Esophagus mucosa (tissue), 1 donor: ENCODE results near the gene STXBP6. TPM values are rescaled to one million over a fixed set of nuclear protein-coding genes. Genes with fewer than 3 reads are reported as not detected.
A peak's percentile ranks its signal among the peaks of the same experiment; 100 is the strongest.

Experiments used
- ATAC-seq: fragments of 200-7000 bp; cut with Tn5 transposase; one replicate; pipeline ENCODE4 v1.9.1; 2020
- total RNA-seq: library from RNA; stranded (reverse); gene quantifications from one replicate; pipeline ENCODE4 v1.2.4, GENCODE V29; 2023
- donor health status: DM: yes; HTN: yes; CAD: no.

Gene STXBP6
- total RNA-seq, result 0.56 TPM

- ATAC-seq, result peak; percentile 48
These were observed at the start of gene STXBP6 for GRCh38 chr14:25049568-25050268. STXBP6 (minus strand) TSS chr14:25050147; CDS start chr14:24974818, 75,329 bp downstream.

GRCh38 chr14:25097120-25097519 lies 47.2 kb upstream of the STXBP6 start:
- ATAC-seq, result no peak

GRCh38 chr14:25095736-25096437 lies 45.9 kb upstream of the STXBP6 start:
- ATAC-seq, result no peak

- ATAC-seq, result no peak
These were observed 44.4 kb upstream of the STXBP6 start for GRCh38 chr14:25094171-25094907.

- ATAC-seq, result no peak
These were observed 42.4 kb upstream of the STXBP6 start for GRCh38 chr14:25092258-25092740.

GRCh38 chr14:25090716-25091454 lies 40.9 kb upstream of the STXBP6 start:
- peak; percentile 73 for ATAC-seq

GRCh38 chr14:25090256-25090655 lies 40.3 kb upstream of the STXBP6 start:
- ATAC-seq, result no peak

- no peak for ATAC-seq
These were observed 39.5 kb upstream of the STXBP6 start for GRCh38 chr14:25089496-25089895.

GRCh38 chr14:25086821-25087396 lies 37.0 kb upstream of the STXBP6 start:
- no peak for ATAC-seq

GRCh38 chr14:25086081-25086480 lies 36.1 kb upstream of the STXBP6 start:
- no peak for ATAC-seq

GRCh38 chr14:25080682-25081081 lies 30.7 kb upstream of the STXBP6 start:
- no peak for ATAC-seq

GRCh38 chr14:25079311-25079710 lies 29.4 kb upstream of the STXBP6 start:
- no peak for ATAC-seq

GRCh38 chr14:25074099-25074685 lies 24.2 kb upstream of the STXBP6 start:
- ATAC-seq, result no peak

- no peak for ATAC-seq
These were observed 19.9 kb upstream of the STXBP6 start for GRCh38 chr14:25069879-25070278.

- ATAC-seq, result no peak
These were observed 17.7 kb upstream of the STXBP6 start for GRCh38 chr14:25067600-25067999.

GRCh38 chr14:25062022-25062321 lies 12.0 kb upstream of the STXBP6 start:
- ATAC-seq, result no peak

- ATAC-seq, result no peak
These were observed 6.7 kb upstream of the STXBP6 start for GRCh38 chr14:25056688-25057078.

- no peak for ATAC-seq
These were observed 6.2 kb upstream of the STXBP6 start for GRCh38 chr14:25055992-25056687.

GRCh38 chr14:25055005-25055404 lies 5.1 kb upstream of the STXBP6 start:
- no peak for ATAC-seq

- no peak for ATAC-seq
These were observed 3.6 kb upstream of the STXBP6 start for GRCh38 chr14:25053585-25053984.

- ATAC-seq, result no peak
These were observed 3.0 kb upstream of the STXBP6 start for GRCh38 chr14:25052921-25053320.
